Measurements from ENCODE around the gene GBP3.

- TF ChIP-seq POLR2AphosphoS5 (IDR thresholded peaks at IDR 0.05; ENCODE audit: low read depth, low read length) (no peak), POLR2A (IDR thresholded peaks at IDR 0.05; ENCODE audit: low read depth, low read length) (no peak)
Observed at GRCh38 chr1:88985692-88986091, 37.0 kb downstream of the GBP3 start.

Data from GM12892 (cell line).